SKM-1 (cell line): ENCODE results near the gene CARS2.
"Not testable (repeated sequence)": the region's sequence is repeated elsewhere in the genome, so short reads cannot be mapped to it uniquely, and the experiment has no call there.

ENCODE experiments used
- DNase-seq: peaks from one replicate; lab custom pipeline; 2025; ENCODE audit not compliant: unreplicated experiment; lab: John Stamatoyannopoulos, UW

CARS2 gene

GRCh38 chr13:110705826-110706569 lies at the start of gene CARS2:
Gene CARS2, minus strand, starts transcription at chr13:110706116. Its CDS starts 23 bp downstream, at chr13:110706093.
- DNase-seq: peak; percentile 93

- DNase-seq: no peak
Measured at GRCh38 chr13:110748271-110748670, 42.4 kb upstream of the CARS2 start.

- no peak for DNase-seq
Measured at GRCh38 chr13:110746438-110746837, 40.5 kb upstream of the CARS2 start.

GRCh38 chr13:110743687-110744086 lies 37.8 kb upstream of the CARS2 start:
- DNase-seq: no peak

GRCh38 chr13:110737555-110737954 lies 31.6 kb upstream of the CARS2 start:
- DNase-seq: no peak

GRCh38 chr13:110734561-110734960 lies 28.6 kb upstream of the CARS2 start:
- DNase-seq: no peak

GRCh38 chr13:110731072-110731471 lies 25.2 kb upstream of the CARS2 start:
- no peak for DNase-seq

GRCh38 chr13:110726726-110727125 lies 20.8 kb upstream of the CARS2 start:
- DNase-seq: peak; percentile 37

- not testable (repeated sequence) for DNase-seq
Measured at GRCh38 chr13:110726153-110726552, 20.2 kb upstream of the CARS2 start.

GRCh38 chr13:110723598-110723997 lies 17.7 kb upstream of the CARS2 start:
- no peak for DNase-seq

GRCh38 chr13:110722971-110723370 lies 17.1 kb upstream of the CARS2 start:
- no peak for DNase-seq

- no peak for DNase-seq
Measured at GRCh38 chr13:110719036-110719710, 13.3 kb upstream of the CARS2 start.

- DNase-seq: no peak
Measured at GRCh38 chr13:110716247-110716515, 10.3 kb upstream of the CARS2 start.

GRCh38 chr13:110715395-110716246 lies 9.7 kb upstream of the CARS2 start:
- peak; percentile 98 for DNase-seq

GRCh38 chr13:110714797-110715394 lies 9.0 kb upstream of the CARS2 start:
- no peak for DNase-seq

GRCh38 chr13:110713981-110714796 lies 8.3 kb upstream of the CARS2 start:
- no peak for DNase-seq

- no peak for DNase-seq
Measured at GRCh38 chr13:110713642-110713952, 7.7 kb upstream of the CARS2 start, which contains the start of gene ING1. Gene ING1, plus strand, starts transcription at chr13:110713700. Its CDS starts 450 bp downstream, at chr13:110714150.

GRCh38 chr13:110712849-110713641 lies 7.1 kb upstream of the CARS2 start:
- peak; percentile 97 for DNase-seq

- DNase-seq: peak; percentile 69
Measured at GRCh38 chr13:110712081-110712848, 6.3 kb upstream of the CARS2 start.
